ENCODE results near the gene MUC20.
"Not testable (repeated sequence)": the region's sequence is repeated elsewhere in the genome, so short reads cannot be mapped to it uniquely, and the experiment has no call there.

Gene MUC20

DNA sequence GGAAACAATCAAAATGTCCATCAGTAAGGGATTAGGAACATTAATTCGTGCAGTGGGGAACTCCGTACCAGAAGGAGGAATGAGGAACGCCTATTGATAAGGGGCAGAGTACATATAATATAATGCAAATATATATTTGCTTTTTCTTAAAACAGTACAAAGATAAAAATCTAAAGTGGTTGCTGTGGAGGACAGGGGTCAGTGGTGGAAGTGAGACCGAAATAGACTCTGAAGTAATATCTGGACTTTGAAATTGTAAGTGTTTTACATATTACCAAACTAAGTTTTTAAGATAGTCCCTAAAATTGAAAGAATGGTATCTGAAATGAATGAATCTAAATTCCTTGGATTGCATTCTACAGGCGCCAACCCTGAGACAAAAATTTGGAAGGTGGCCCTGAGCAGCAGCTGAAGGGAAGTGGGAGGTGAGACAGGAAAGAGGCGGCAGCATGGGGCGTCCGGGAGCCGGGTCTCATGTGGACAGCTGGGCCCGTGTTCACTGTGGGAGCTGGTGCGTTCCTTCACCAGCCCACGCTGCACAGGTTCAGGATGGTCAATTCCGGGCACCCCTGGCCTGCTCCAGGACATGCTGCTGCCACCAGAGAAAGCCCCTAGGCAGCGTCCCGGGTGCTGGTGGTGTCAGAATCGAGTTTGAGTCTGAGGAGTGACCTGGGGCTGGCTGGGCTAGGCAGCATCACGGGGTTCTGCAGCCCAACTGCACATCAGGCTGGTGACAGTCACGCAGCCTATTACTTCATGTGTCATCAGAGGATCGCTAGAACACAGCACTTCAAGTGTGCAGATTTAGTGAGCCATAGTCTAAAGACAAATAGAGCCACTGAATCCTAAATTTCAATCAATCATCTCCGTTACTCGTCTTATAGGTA lies 31.4 kb upstream of the MUC20 start:
- ATAC-seq, H3K4me3 Mint-ChIP-seq, H3K9me3 Mint-ChIP-seq, H3K27me3 Mint-ChIP-seq: not testable (repeated sequence)
- Mint-ChIP-seq H3K36me3 (peaks cover 62% of the 10 kb centered on the region), H3K27ac (peak overlapping the region; percentile 34), H3K4me1 (peaks cover 30% of the 10 kb centered on the region)

DNA sequence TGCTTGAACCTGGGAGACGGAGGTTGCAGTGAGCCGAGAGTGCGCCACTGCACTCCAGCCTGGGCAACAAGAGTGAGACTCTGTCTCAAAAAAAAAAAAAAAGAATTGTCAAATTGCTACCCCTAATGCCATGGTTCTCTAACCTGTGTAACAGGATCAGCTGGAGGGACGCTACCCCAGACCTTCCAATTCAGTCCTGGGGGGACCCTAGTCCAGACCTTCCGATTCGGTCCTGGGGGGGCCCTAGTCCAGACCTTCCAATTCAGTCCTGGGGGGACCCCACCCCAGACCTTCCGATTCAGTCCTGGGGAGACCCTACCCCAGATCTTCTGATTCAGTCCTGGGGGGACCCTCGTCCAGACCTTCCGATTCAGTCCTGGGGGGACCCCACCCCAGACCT lies 29.8 kb upstream of the MUC20 start:
- H3K36me3 Mint-ChIP-seq = peaks cover 56% of the 10 kb centered on the region
- no peak for ATAC-seq
- H3K9me3 Mint-ChIP-seq = peaks cover 4% of the 10 kb centered on the region
- H3K27me3 Mint-ChIP-seq = no peaks in the 10 kb centered on the region
- peaks cover 30% of the 10 kb centered on the region for H3K4me1 Mint-ChIP-seq
- peak overlapping the region; percentile 10 for H3K4me3 Mint-ChIP-seq
- peak overlapping the region; percentile 87 for H3K27ac Mint-ChIP-seq

DNA sequence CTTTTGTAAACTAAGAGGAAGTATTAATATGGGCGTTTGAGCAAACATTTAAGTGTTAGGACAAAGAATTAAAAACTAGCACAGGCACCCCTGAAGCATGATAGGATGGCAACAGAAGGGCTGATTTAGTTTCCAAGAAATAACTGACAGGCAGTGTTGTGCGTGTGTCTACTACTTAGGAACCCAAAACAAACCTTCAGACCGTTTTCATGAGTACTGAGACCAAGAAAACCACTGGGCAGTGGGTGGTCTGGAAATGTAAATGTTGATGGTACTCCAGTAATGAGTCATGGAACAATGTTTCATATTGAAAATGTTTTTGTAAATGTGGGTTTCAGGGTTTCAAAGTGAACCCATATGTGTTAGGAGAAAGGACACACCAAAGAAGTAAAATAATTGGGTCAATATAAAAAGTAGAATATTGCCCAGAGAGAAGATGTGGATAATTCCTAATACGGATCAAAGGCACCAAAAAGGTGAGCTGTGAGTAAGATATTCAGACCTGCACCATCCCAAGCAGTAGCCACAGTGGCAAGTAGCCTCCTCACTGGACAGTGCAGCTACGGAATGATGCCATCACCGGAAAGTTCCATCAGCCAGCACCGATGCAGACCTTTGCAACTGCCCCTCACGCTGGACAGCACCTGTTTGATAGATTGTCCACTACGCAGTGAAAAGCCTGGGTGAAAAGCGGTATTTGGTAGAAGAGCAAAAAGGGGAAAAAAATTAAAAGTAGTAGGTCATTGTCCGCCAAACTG lies 29.0 kb upstream of the MUC20 start:
- peak overlapping the region; percentile 56 for H3K4me3 Mint-ChIP-seq
- not testable (repeated sequence) for H3K27me3 Mint-ChIP-seq, H3K9me3 Mint-ChIP-seq
- H3K4me1 Mint-ChIP-seq = peaks cover 33% of the 10 kb centered on the region
- peaks cover 53% of the 10 kb centered on the region for H3K36me3 Mint-ChIP-seq
- peak overlapping the region; percentile 87 for H3K27ac Mint-ChIP-seq
- ATAC-seq = peak; percentile 46

DNA sequence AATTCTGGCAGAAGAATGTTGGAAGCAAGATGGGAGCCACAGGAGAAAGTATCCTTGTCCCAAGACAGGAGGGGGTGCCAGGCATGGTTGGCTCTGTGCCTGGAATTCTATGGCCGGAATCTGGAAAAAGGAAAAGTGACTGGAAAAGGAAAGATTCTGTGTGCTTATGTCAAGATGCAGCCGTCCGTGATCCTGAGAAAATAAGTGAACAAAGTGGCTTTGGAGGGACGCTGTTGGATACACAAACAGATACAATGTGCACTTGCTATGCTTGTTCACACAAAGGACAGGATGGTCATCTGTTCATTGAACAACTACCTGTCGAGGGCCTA lies 28.5 kb upstream of the MUC20 start:
- peaks cover 2% of the 10 kb centered on the region for H3K9me3 Mint-ChIP-seq
- ATAC-seq = no peak
- peaks cover 33% of the 10 kb centered on the region for H3K4me1 Mint-ChIP-seq
- H3K36me3 Mint-ChIP-seq = peaks cover 53% of the 10 kb centered on the region
- no peak overlapping the region for H3K4me3 Mint-ChIP-seq
- peak overlapping the region; percentile 87 for H3K27ac Mint-ChIP-seq
- no peaks in the 10 kb centered on the region for H3K27me3 Mint-ChIP-seq

DNA sequence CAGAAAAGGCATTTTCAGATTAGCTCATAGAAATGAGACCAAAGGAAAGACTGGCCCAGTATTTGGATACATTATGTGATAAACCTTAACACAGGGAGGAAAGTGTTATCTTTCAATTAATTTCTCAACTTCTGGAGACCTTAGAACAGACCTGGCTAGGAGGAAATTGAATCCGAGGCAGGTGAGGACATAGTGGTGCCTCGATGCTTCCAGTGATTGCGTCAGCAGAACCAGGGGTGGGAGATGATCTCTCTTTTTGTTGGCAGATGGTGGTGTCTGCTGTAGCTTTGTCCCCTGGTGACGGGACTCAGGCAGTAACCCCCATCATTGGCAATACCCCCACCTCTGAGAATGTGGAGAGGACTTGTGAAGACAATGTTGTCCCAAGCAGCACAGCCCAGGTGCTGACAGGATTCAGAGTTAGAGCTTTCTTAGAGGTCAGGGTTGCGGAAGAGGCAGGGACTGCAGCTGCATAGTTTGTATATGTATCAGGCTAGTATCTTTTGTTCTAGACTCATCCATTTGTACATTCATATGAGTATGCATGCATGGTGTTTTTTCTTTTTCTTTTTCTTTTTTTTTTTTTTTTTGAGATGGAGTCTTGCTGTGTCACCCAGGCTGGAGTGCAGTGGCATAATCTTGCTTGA lies 27.9 kb upstream of the MUC20 start:
- H3K27me3 Mint-ChIP-seq = no peaks in the 10 kb centered on the region

DNA sequence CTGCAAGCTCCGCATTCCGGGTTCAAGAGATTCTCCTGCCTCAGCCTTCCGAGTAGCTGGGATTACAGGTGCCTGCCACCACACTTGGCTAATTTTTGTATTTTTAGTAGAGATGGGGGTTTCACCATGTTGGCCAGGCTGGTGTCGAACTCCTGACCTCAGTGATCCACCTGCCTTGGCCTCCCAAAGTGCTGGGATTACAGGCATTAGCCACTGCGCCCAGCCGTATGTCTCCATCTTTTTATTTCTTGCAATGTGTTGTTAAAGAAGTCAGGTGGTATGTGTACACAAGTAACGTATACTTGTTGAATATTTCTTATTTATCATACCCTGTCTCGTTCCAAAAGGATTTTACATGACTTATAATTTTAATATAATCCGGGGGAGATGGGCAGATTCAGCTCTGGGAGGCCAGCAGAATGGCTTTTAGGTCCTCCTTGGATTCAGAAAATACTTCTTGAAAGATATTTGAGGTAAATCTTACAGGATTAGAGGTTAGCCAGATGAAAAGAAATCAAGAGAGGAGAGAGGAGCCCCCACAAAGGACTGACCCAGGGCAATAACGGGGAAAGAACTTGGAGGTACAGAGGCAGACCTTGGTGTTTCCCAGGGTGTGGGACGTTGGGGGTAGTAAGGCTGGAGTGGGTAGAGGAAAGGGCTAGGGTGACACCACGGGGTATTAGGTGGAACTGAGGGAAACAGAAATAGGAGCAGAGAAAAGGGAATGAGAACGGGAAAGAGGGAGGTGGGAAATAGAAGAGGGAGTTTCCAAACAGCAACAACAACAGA lies 27.2 kb upstream of the MUC20 start:
- no peak for ATAC-seq
- H3K27me3 Mint-ChIP-seq = no peaks in the 10 kb centered on the region
- H3K27ac Mint-ChIP-seq = peak overlapping the region; percentile 87
- H3K36me3 Mint-ChIP-seq = peaks cover 61% of the 10 kb centered on the region
- peaks cover 33% of the 10 kb centered on the region for H3K4me1 Mint-ChIP-seq
- no peaks in the 10 kb centered on the region for H3K9me3 Mint-ChIP-seq
- no peak overlapping the region for H3K4me3 Mint-ChIP-seq

More for the DNA sequence above, 27.9 kb upstream of the MUC20 start:
- peaks cover 33% of the 10 kb centered on the region for H3K4me1 Mint-ChIP-seq
- H3K4me3 Mint-ChIP-seq = no peak overlapping the region
- H3K36me3 Mint-ChIP-seq = peaks cover 54% of the 10 kb centered on the region
- H3K27ac Mint-ChIP-seq = peak overlapping the region; percentile 87
- no peaks in the 10 kb centered on the region for H3K9me3 Mint-ChIP-seq
- ATAC-seq = no peak

DNA sequence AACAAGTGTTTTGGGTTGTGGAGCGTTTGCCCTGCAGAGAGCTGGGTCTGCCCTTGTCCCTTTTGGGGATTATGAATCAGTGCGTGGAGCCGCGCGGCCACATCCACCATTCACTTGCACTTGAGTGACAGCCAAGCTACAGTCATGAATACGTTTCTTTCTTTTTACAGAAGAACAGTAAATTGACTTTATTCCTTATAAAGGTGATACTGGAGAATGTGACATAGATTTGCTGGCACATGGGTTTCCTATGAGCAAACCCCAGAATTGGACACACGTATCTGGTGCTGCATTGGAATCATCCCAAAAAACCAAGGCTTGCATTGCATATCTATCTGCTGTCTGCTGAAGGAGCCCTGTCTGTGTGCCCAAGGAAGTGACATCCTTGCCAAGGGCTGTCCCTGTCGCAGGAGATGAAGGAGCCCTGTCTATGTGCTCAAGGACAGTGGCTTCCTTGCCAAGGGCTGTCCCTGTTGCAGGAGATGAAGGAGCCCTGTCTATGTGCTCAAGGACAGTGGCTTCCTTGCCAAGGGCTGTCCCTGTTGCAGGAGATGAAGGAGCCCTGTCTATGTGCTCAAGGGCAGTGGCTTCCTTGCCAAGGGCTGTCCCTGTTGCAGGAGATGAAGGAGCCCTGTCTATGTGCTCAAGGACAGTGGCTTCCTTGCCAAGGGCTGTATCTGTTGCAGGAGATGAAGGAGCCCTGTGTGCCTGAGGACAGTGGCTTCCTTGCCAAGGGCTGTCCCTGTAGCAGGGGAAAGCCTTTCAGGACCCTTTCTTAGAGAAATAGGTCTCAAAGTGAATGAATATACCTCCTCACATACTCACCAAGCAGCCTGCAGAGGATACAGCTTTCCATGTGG lies 26.3 kb upstream of the MUC20 start:
- H3K9me3 Mint-ChIP-seq, H3K27me3 Mint-ChIP-seq, ATAC-seq, H3K27ac Mint-ChIP-seq, H3K4me3 Mint-ChIP-seq: not testable (repeated sequence)
- H3K36me3 Mint-ChIP-seq = peaks cover 60% of the 10 kb centered on the region
- H3K4me1 Mint-ChIP-seq = peaks cover 29% of the 10 kb centered on the region

DNA sequence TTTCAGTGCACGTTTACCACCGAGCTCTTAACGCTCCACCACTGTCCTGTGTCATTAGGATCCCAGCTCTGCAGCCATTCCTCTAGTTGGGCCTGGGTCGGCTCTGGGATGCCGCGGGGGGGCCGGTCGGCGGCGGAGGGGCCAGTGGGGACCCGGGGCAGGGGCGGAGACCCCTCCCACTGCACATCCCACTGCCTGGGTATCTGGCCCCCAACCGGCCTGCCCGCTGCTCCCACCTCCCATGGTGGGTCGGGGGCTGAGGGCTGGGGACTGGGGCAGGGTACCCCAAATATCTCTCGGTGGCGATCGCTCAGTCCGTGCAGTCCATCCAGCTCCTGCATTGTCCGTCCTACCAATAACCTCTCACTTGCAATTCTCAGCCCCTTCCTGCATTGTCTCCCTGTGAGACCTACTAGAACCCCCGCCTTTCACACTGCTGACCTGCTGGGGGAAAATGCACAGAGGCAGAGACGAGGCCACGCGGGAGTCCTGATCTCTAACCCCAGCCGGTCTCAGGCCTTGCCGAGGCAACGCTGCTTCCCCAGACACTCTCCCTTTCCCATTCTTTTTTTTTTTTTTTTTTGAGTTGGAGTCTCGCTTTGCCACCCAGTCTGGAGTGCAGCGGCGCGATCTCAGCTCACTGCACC lies 24.0 kb upstream of the MUC20 start:
- ATAC-seq = peak; percentile 57
- H3K36me3 Mint-ChIP-seq = peaks cover 55% of the 10 kb centered on the region

DNA sequence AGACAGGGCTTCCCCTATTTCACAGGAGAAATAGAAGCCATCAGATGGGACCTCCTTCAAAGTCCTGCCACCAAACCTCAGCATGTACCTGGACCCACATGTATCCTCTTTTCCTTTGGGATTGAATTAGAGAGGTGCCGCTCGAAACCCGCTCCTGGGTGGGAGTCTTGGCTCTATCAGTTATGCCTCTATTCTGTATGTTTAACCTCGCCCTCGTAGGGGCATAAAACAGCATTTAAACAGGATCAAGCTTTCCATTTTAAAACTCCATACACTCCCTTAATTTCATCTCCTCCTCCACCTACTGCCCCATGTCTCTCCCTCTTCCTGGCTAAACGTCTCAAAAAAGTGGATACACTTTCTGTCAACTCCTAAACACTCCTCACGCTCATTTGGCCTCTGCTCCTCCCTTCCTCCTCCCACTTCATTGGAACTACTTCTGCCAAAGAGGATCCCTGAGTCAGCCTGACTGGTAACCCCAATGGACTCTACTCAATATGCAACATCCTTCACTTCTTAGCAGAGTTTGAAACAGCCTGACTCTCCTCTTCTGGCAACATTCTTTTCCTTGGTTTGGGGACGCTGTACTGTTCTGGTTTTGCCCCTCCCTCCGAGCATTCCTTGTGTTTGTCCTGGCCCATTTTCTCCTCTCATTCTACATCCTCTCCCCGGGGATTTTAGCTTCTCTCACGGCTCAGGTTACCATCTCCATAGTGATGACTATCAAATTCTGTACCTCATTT lies 23.0 kb upstream of the MUC20 start:
- peaks cover 45% of the 10 kb centered on the region for H3K36me3 Mint-ChIP-seq
- ATAC-seq = no peak
- no peaks in the 10 kb centered on the region for H3K9me3 Mint-ChIP-seq
- no peak overlapping the region for H3K4me3 Mint-ChIP-seq
- H3K4me1 Mint-ChIP-seq = peaks cover 9% of the 10 kb centered on the region
- H3K27ac Mint-ChIP-seq = no peak overlapping the region
- no peaks in the 10 kb centered on the region for H3K27me3 Mint-ChIP-seq

More for the DNA sequence above, 24.0 kb upstream of the MUC20 start:
- peaks cover 19% of the 10 kb centered on the region for H3K4me1 Mint-ChIP-seq
- no peaks in the 10 kb centered on the region for H3K27me3 Mint-ChIP-seq
- H3K4me3 Mint-ChIP-seq = no peak overlapping the region
- no peak overlapping the region for H3K27ac Mint-ChIP-seq
- H3K9me3 Mint-ChIP-seq = no peaks in the 10 kb centered on the region

DNA sequence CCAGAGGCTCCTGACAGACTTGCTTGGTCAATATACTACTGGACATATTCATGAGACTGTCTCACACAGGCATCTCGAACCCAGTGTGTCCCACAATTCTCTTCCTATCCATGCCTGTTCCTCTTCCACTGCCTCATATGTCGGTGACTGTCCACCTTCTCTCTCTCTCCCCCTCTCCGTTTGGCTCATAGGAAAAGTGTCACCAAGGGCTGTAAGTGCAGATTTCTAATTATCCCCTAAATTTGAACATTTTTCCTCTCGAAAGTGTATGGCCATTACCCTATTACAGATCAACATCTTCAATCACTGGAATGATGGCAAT lies 22.5 kb upstream of the MUC20 start:
- no peak overlapping the region for H3K4me3 Mint-ChIP-seq
- no peaks in the 10 kb centered on the region for H3K9me3 Mint-ChIP-seq
- no peak overlapping the region for H3K27ac Mint-ChIP-seq
- peaks cover 40% of the 10 kb centered on the region for H3K36me3 Mint-ChIP-seq
- H3K4me1 Mint-ChIP-seq = peaks cover 6% of the 10 kb centered on the region
- H3K27me3 Mint-ChIP-seq = no peaks in the 10 kb centered on the region
- no peak for ATAC-seq

DNA sequence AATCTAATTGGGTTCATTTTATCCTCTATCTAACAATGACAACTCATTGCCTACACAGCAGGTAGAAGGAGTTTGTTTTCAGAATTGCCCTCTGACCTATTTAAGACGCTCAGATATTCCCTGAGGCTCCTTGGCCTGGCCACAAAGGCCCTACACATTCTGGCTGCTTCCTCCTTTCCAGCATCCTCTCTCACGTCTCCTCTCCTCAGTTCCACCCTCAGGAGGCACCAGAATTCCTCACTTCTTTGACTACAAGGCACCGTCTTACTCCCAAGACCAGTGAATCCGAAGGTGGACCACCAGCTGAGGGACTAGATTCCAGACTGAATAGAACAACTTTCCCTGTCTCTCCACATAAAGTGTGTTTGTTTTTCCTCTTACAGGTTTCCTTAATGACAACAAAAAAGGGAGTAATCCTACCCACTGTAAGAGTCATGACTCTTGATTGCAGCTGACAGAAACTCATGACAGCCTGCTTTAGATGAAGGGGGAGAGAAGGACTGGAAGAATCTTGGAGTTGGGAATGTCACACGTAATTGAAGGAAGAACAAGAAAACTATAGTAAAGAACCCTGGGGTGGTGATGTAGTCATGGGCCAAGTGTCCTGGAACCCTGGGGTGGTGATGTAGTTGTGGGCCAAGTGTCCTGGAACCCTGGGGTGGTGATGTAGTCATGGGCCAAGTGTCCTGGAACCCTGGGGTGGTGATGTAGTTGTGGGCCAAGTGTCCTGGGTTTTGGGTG lies 22.0 kb upstream of the MUC20 start:
- peak overlapping the region; percentile 9 for H3K27ac Mint-ChIP-seq
- H3K36me3 Mint-ChIP-seq = peaks cover 36% of the 10 kb centered on the region
- H3K27me3 Mint-ChIP-seq = no peaks in the 10 kb centered on the region
- H3K4me3 Mint-ChIP-seq = no peak overlapping the region
- peaks cover 6% of the 10 kb centered on the region for H3K4me1 Mint-ChIP-seq
- H3K9me3 Mint-ChIP-seq = no peaks in the 10 kb centered on the region
- no peak for ATAC-seq

DNA sequence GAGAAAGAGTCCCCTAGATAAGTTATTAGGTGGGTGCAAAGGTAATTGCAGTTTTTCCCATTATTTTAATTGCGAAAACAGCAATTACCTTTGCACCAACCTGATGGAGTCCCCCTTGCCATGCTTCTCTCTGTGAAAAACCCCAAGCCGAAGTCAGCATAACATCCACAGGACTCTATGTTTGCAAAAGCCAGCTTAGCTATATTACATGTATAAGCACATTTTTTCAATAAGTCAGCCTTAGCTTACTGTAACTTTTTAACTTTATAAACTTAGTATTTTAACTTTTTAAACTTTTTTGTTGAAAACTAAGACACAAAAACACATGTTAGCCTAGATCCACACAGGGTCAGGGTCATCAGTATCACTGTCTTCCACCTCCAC lies 21.4 kb upstream of the MUC20 start:
- H3K27ac Mint-ChIP-seq = no peak overlapping the region

DNA sequence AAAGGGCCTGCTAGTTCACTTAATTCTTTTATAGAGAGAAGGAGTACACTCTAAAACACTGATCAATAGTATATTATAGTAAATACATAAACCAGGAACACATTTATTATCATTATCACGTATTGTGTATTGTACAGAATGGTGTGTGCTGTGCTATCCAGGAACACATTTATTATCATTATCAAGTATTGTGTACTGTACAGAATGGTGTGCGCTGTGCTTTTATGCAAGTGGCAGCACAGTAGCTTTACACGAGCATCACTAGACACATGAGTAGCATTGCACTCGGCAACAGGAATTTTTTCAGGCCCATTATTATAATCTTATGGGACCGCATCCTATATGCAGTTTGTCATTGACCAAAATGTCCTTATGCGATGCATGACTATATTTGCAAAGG lies 20.9 kb upstream of the MUC20 start:
- H3K4me3 Mint-ChIP-seq = no peak overlapping the region
- peaks cover 6% of the 10 kb centered on the region for H3K4me1 Mint-ChIP-seq
- ATAC-seq = peak; percentile 4
- H3K27ac Mint-ChIP-seq = no peak overlapping the region
- H3K27me3 Mint-ChIP-seq = no peaks in the 10 kb centered on the region
- H3K36me3 Mint-ChIP-seq = peaks cover 32% of the 10 kb centered on the region
- no peaks in the 10 kb centered on the region for H3K9me3 Mint-ChIP-seq

More for the DNA sequence above, 21.4 kb upstream of the MUC20 start:
- no peak for ATAC-seq
- peaks cover 32% of the 10 kb centered on the region for H3K36me3 Mint-ChIP-seq
- H3K9me3 Mint-ChIP-seq = no peaks in the 10 kb centered on the region
- no peaks in the 10 kb centered on the region for H3K27me3 Mint-ChIP-seq
- H3K4me1 Mint-ChIP-seq = peaks cover 6% of the 10 kb centered on the region
- no peak overlapping the region for H3K4me3 Mint-ChIP-seq

Data from stimulated activated memory B cell treated with anti-CD40 and anti-IgM and Interleukin-4, amounts not matched to agents 10 μg/mL and 1 μg/mL and 100 μg/mL, for 72 hours (primary cell).